A549 (cell line): ENCODE measurements around the gene MXRA7. TPM values are rescaled to one million over a fixed set of nuclear protein-coding genes. Genes with fewer than 3 reads are reported as not detected.
"Not testable (repeated sequence)": the region's sequence is repeated elsewhere in the genome, so short reads cannot be mapped to it uniquely, and the experiment has no call there.

Experiments used
- ATAC-seq, 2 experiments: fragments of 200-7000 bp in 1 of 2; fragments of >200 bp in 1 of 2; cut with Nextera tagmentation in 1 of 2; cut with Tn5 transposase in 1 of 2; 3 replicates each; pipeline versions ENCODE4 v1.8.0 to v1.9.1; 2018 to 2020; ENCODE audit warnings: mild to moderate bottlenecking in 1 of 2, moderate library complexity in 1 of 2
- CTCF ChIA-PET: fragments of 300-600 bp; sonication (Branson Sonifier 250); formaldehyde crosslinking; extraction: SDS; loops from one replicate; lab custom pipeline; 2021; ENCODE audit warnings: antibody characterized with exemption, inconsistent platforms; lab: Yijun Ruan, JAX
- POLR2A ChIA-PET: fragments of 350-600 bp; formaldehyde crosslinking; extraction: SDS; loops from one replicate; lab custom pipeline; 2021; ENCODE audit warnings: antibody characterized with exemption, inconsistent platforms; lab: Yijun Ruan, JAX
- DNase-seq, 2 experiments: peaks; one replicate each; pipeline versions ENCODE4 v3.0.0 to v3.0.0-alpha.2; 2011 to 2016; ENCODE audit warnings: low read depth in 1 of 2, low spot score in 1 of 2
- FAIRE-seq: peaks from 2 replicates; lab custom pipeline; 2011; peaks lifted over from hg19 to GRCh38; lab: Jason Lieb, UNC
- H3K27ac ChIP-seq, 2 experiments: fragments of >200 bp; sonication (Bioruptor Twin); formaldehyde crosslinking; 3 replicates each; pipeline ENCODE4 v1.5.1; 2016 to 2017
- H3K4me1 ChIP-seq: fragments of >200 bp; sonication (Bioruptor Twin); formaldehyde crosslinking; 3 replicates; pipeline ENCODE4 v1.6.1; 2016
- H3K4me2 ChIP-seq: fragments of >200 bp; sonication (Bioruptor Twin); formaldehyde crosslinking; 3 replicates; pipeline ENCODE4 v1.6.1; 2016
- H3K4me3 ChIP-seq: fragments of >200 bp; sonication (Bioruptor Twin); formaldehyde crosslinking; 3 replicates; pipeline ENCODE4 v1.5.1; 2016
- H3K9me3 ChIP-seq: fragments of >200 bp; sonication (Bioruptor Twin); formaldehyde crosslinking; 3 replicates; pipeline ENCODE4 v1.6.1; 2016
- CBX8 ChIP-seq: fragments of 200-600 bp; sonication (generic); IDR thresholded peaks from 2 replicates; pipeline ENCODE4 v1.6.1; 2016
- EHF ChIP-seq: fragments of 250-450 bp; sonication (Bioruptor Pico); IDR thresholded peaks from 2 replicates; pipeline ENCODE4 v1.5.0; 2020; ENCODE audit warnings: mild to moderate bottlenecking
- FOSB ChIP-seq: fragments of 250-450 bp; sonication (Bioruptor Pico); IDR thresholded peaks from 2 replicates; pipeline ENCODE4 v1.5.0; 2020; ENCODE audit warnings: mild to moderate bottlenecking, moderate library complexity
- FOXS1 ChIP-seq: fragments of 250-450 bp; sonication (Bioruptor Pico); IDR thresholded peaks from 2 replicates; pipeline ENCODE4 v1.5.0; 2020; ENCODE audit warnings: mild to moderate bottlenecking, moderate library complexity
- HOXB13 ChIP-seq: fragments of 250-450 bp; sonication (Bioruptor Pico); IDR thresholded peaks from 2 replicates; pipeline ENCODE4 v1.5.0; 2020; ENCODE audit warnings: low read depth, mild to moderate bottlenecking, moderate library complexity
- JUNB ChIP-seq: fragments of >200 bp; sonication (Bioruptor Twin); formaldehyde crosslinking; IDR thresholded peaks from 2 replicates; pipeline ENCODE4 v1.6.1; 2016
- KDM5A ChIP-seq: fragments of 200-600 bp; sonication (generic); IDR thresholded peaks from 2 replicates; pipeline ENCODE4 v1.6.1; 2016; ENCODE audit warnings: antibody characterized with exemption, mild to moderate bottlenecking
- NFE2L2 ChIP-seq: fragments of 150-350 bp; conservative IDR thresholded peaks from 2 replicates; pipeline ENCODE4 v1.6.1; 2014; ENCODE audit warnings: low read length
- RARB ChIP-seq: fragments of 250-450 bp; sonication (Bioruptor Pico); IDR thresholded peaks from 2 replicates; pipeline ENCODE4 v1.8.0; 2021; ENCODE audit warnings: mild to moderate bottlenecking, moderate library complexity
- REST ChIP-seq: fragments of 200-600 bp; sonication (generic); IDR thresholded peaks from 2 replicates; pipeline ENCODE4 v1.6.1; 2016; ENCODE audit warnings: antibody characterized with exemption, mild to moderate bottlenecking, moderate library complexity
- TFCP2L1 ChIP-seq: fragments of 250-450 bp; sonication (Bioruptor Pico); IDR thresholded peaks from 2 replicates; pipeline ENCODE4 v1.5.0; 2021; ENCODE audit warnings: mild to moderate bottlenecking
- TP53 ChIP-seq: fragments of 250-450 bp; sonication (Bioruptor Pico); IDR thresholded peaks from 2 replicates; pipeline ENCODE4 v1.5.0; 2021; ENCODE audit warnings: mild to moderate bottlenecking, moderate library complexity
- ZFP36 ChIP-seq: fragments of 450-650 bp; IDR thresholded peaks from 2 replicates; pipeline ENCODE4 v1.6.1; 2014; ENCODE audit warnings: borderline replicate concordance; ENCODE audit not compliant: partially characterized antibody
- WGBS: methylation state at CpG from one replicate; pipeline ENCODE4 v1.1.6; 2017; ENCODE audit errors: missing lambda C conversion rate; 5-methylcytosine and 5-hydroxymethylcytosine counted together
- polyA plus RNA-seq, 4 experiments: library from polyadenylated mRNA; depleted of rRNA in 3 of 4; stranded (reverse); fragments of >200 nt; fragmentation: RNase III in 1 of 4; extraction: RNeasy Plus Mini Kit Qiagen cat#74134 plus additional on column Dnase treatment in 1 of 4; gene quantifications; 2 replicates in 3 of 4; 3 replicates in 1 of 4; pipeline ENCODE4 v1.2.3, GENCODE V29; 2011 to 2017
- TF ChIP-seq, protein P1 (sequence below): IDR thresholded peaks from 2 replicates; pipeline ENCODE4 v1.6.1; 2012
- TF ChIP-seq, protein P2 (sequence below): fragments of 450-650 bp; IDR thresholded peaks from 2 replicates; pipeline ENCODE4 v1.6.1; 2014; ENCODE audit warnings: antibody characterized with exemption
- TF ChIP-seq, protein P3 (sequence below): IDR thresholded peaks from 2 replicates; pipeline ENCODE4 v1.6.1; 2012

Gene MXRA7
- polyA plus RNA-seq, 2 of the 4 experiments (the other 2 are of a cell fraction) = 47.8 to 57.2 TPM

- FAIRE-seq = no peak
- H3K9me3 ChIP-seq = no peaks in the 10 kb centered on the region; the same call in 2 of the 3 replicates
- H3K4me2 ChIP-seq = peak overlapping the region; percentile 65
- peaks cover 41% of the 10 kb centered on the region for H3K4me1 ChIP-seq
- WGBS = 75% methylated on average over 6 of the region's 6 CpGs
- ChIA-PET POLR2A (interaction anchor here (1.0 kb wide), 1 partner anchor 31 kb away, joined by 3 read pairs; no protein-coding TSS in a partner anchor), CTCF (interaction anchor here (0.9 to 6.0 kb wide), 4 partner anchors 17 to 118 kb away, joined by 3 to 60 read pairs (median 4); no protein-coding TSS in a partner anchor)
- peak overlapping the region; percentile 62 to 78 for H3K27ac ChIP-seq
- no peak for TF ChIP-seq KDM5A
- TF ChIP-seq, all 56 proteins: peak for 0
- no peak for ATAC-seq
- DNase-seq = no peak
- H3K4me3 ChIP-seq = no peak overlapping the region
These were observed 70.0 kb downstream of the MXRA7 start for GRCh38 chr17:76640550-76641380.

- no peak for ATAC-seq
- H3K27ac ChIP-seq = peak overlapping the region in 1 of 2 experiments; percentile 78; a peak in 2 of 6 replicates
- H3K4me3 ChIP-seq = no peak overlapping the region
- no peak overlapping the region for H3K4me2 ChIP-seq
- TF ChIP-seq FOXS1 (no peak), REST (no peak), NFE2L2 (no peak), TFCP2L1 (no peak), ZFP36 (no peak), EHF (no peak), HOXB13 (CRISPR knock-in tag) (no peak), TP53 (no peak), CBX8 (no peak), JUNB (no peak), FOSB (CRISPR knock-in tag) (no peak), RARB (CRISPR knock-in tag) (no peak)
- TF ChIP-seq, protein P1, sequence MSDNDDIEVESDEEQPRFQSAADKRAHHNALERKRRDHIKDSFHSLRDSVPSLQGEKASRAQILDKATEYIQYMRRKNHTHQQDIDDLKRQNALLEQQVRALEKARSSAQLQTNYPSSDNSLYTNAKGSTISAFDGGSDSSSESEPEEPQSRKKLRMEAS = no peak
- TF ChIP-seq, protein P2, sequence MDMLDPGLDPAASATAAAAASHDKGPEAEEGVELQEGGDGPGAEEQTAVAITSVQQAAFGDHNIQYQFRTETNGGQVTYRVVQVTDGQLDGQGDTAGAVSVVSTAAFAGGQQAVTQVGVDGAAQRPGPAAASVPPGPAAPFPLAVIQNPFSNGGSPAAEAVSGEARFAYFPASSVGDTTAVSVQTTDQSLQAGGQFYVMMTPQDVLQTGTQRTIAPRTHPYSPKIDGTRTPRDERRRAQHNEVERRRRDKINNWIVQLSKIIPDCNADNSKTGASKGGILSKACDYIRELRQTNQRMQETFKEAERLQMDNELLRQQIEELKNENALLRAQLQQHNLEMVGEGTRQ = no peak
- TF ChIP-seq, protein P3, sequence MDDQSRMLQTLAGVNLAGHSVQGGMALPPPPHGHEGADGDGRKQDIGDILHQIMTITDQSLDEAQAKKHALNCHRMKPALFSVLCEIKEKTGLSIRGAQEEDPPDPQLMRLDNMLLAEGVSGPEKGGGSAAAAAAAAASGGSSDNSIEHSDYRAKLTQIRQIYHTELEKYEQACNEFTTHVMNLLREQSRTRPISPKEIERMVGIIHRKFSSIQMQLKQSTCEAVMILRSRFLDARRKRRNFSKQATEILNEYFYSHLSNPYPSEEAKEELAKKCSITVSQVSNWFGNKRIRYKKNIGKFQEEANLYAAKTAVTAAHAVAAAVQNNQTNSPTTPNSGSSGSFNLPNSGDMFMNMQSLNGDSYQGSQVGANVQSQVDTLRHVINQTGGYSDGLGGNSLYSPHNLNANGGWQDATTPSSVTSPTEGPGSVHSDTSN = no peak
- no peak for DNase-seq
- no peaks in the 10 kb centered on the region for H3K9me3 ChIP-seq
- peaks cover 28% of the 10 kb centered on the region for H3K4me1 ChIP-seq
- ChIA-PET POLR2A (interaction anchor here (1.0 kb wide), 1 partner anchor 33 kb away, joined by 3 read pairs; no protein-coding TSS in a partner anchor), CTCF (interaction anchor here (0.9 to 6.0 kb wide), 7 partner anchors 11 to 115 kb away, joined by 3 to 60 read pairs (median 5); no protein-coding TSS in a partner anchor)
- WGBS = 85% methylated on average over 10 of the region's 10 CpGs
- no peak for FAIRE-seq
These were observed 72.5 kb downstream of the MXRA7 start for GRCh38 chr17:76638263-76638662.

- CTCF ChIA-PET = interaction anchor here (1.1 to 6.0 kb wide), 6 partner anchors 9 to 114 kb away, joined by 3 to 60 read pairs (median 6); no protein-coding TSS in a partner anchor
- H3K27ac ChIP-seq, H3K4me3 ChIP-seq, H3K9me3 ChIP-seq, H3K4me2 ChIP-seq, POLR2A ChIA-PET, ATAC-seq, FAIRE-seq, DNase-seq: not testable (repeated sequence)
- 79% methylated on average over 24 of the region's 27 CpGs for WGBS
- H3K4me1 ChIP-seq = peaks cover 17% of the 10 kb centered on the region
These were observed 74.1 kb downstream of the MXRA7 start for GRCh38 chr17:76636486-76637206.
